OCI-LY1 (cell line): ENCODE data around the gene TECPR2.

ENCODE experiments used
- H2AFZ ChIP-seq: fragments of 200-600 bp; sonication (generic), shearing (Covaris generic); 2 replicates; pipeline ENCODE4 v1.6.0; 2014; ENCODE audit warnings: antibody characterized with exemption, mild to moderate bottlenecking, low read length
- H3F3A ChIP-seq: fragments of 200-600 bp; sonication (generic), shearing (Covaris generic); 2 replicates; pipeline ENCODE4 v1.6.0; 2014; ENCODE audit warnings: mild to moderate bottlenecking, antibody characterized with exemption, low read length, moderate library complexity; ENCODE audit not compliant: insufficient read depth
- H3K27ac ChIP-seq: fragments of 200-600 bp; sonication (generic); 2 replicates; pipeline ENCODE4 v1.5.1; 2014; ENCODE audit warnings: low read length, mixed run types, mild to moderate bottlenecking, low read depth; ENCODE audit not compliant: poor library complexity, severe bottlenecking
- H3K27me3 ChIP-seq: fragments of 200-600 bp; sonication (generic); 2 replicates; pipeline ENCODE4 v1.6.0; 2014; ENCODE audit warnings: antibody characterized with exemption, mild to moderate bottlenecking, low read length, moderate library complexity; ENCODE audit not compliant: insufficient read depth
- H3K36me3 ChIP-seq: fragments of 200-600 bp; sonication (generic); 2 replicates; pipeline ENCODE4 v1.6.1; 2014; ENCODE audit warnings: mild to moderate bottlenecking, antibody characterized with exemption, low read length, moderate library complexity, mixed read lengths; ENCODE audit not compliant: insufficient read depth
- H3K4me1 ChIP-seq: fragments of 200-600 bp; sonication (generic); 2 replicates; pipeline ENCODE4 v1.5.1; 2014; ENCODE audit warnings: mild to moderate bottlenecking, low read length, moderate library complexity; ENCODE audit not compliant: insufficient read depth, severe bottlenecking
- H3K4me2 ChIP-seq: fragments of 200-600 bp; sonication (generic), shearing (Covaris generic); 2 replicates; pipeline ENCODE4 v1.6.1; 2014; ENCODE audit warnings: low read length
- H3K4me3 ChIP-seq: fragments of 200-600 bp; sonication (generic); 2 replicates; pipeline ENCODE4 v1.5.1; 2014; ENCODE audit warnings: low read length, low read depth, mild to moderate bottlenecking, mixed read lengths; ENCODE audit not compliant: poor library complexity, severe bottlenecking
- H3K79me2 ChIP-seq: fragments of 200-600 bp; shearing (Covaris generic); 2 replicates; pipeline ENCODE4 v1.6.1; 2016; ENCODE audit warnings: mixed run types, low read length, mixed read lengths; ENCODE audit not compliant: insufficient read depth
- H3K9ac ChIP-seq: fragments of 200-600 bp; sonication (generic), shearing (Covaris generic); 2 replicates; pipeline ENCODE4 v1.6.1; 2014; ENCODE audit warnings: mild to moderate bottlenecking, low read length, mixed read lengths
- H3K9me2 ChIP-seq: fragments of 200-600 bp; sonication (generic), shearing (Covaris generic); 2 replicates; pipeline ENCODE4 v1.6.1; 2014; ENCODE audit warnings: low read depth, mild to moderate bottlenecking, low read length, mixed read lengths
- H3K9me3 ChIP-seq: fragments of 200-600 bp; shearing (Covaris generic); 2 replicates; pipeline ENCODE4 v1.6.1; 2014; ENCODE audit warnings: low read length, mixed read lengths
- H4K20me1 ChIP-seq: fragments of 200-600 bp; sonication (generic), shearing (Covaris generic); 2 replicates; pipeline ENCODE4 v1.6.0; 2016; ENCODE audit warnings: mild to moderate bottlenecking, low read length; ENCODE audit not compliant: insufficient read depth
- CTCF ChIP-seq: fragments of 200-600 bp; sonication (generic), shearing (Covaris generic); IDR thresholded peaks from 2 replicates; pipeline ENCODE4 v1.5.1; 2017; ENCODE audit warnings: mild to moderate bottlenecking, antibody characterized with exemption, low read length, moderate library complexity, mixed read lengths
- EZH2 ChIP-seq: fragments of 200-600 bp; sonication (generic), shearing (Covaris generic); IDR thresholded peaks from 2 replicates; pipeline ENCODE4 v1.8.0; 2017; ENCODE audit warnings: borderline replicate concordance, mixed run types, mild to moderate bottlenecking, antibody characterized with exemption, low read length, moderate library complexity, mixed read lengths

TECPR2 gene

DNA sequence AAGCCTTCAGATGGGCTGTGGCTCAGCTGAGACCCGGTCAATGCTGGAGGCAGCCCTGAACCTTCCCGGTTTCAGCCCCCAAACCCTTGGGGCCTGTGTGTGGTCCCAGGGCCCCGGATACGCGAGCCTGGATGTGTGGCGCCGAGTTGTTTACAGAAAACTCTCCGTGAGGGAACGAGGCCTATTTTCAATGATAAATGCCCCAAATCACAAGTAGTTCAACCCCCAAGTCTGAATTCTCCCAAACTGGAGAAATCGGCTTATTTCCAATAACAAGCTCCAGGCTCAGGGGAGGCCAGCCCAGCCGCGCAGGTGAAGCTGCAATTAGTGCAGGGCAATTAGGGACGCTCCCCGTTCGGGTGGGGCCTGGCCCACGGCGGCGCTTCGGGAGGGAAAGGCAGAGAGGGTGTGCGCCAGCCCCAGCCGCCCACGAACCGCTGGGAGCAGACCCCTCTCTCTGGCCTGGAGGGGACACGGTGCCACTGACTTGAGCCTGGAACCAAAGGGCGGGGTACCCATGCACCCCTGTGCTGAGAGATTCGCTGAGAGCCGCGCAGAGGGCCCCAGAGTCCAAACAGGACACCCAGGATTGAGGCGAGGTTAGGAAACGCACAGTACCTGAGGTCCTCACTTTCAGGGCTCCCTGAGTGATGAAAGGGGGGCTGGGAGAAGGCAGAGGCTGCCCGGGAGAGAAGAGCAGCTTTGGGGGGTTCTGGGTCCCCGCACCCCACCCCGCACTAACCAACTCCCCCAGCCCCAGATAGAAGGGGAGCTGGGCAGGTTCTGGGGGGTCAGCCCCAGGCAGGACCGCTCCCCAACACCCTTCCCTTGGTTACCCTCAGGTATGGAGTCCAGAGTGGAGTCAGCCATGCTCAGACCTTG, 161.1 kb downstream of the TECPR2 start:
- no peak for TF ChIP-seq EZH2
- TF ChIP-seq CTCF: no peak
- Histone ChIP-seq H3K36me3 (no peaks in the 10 kb centered on the region), H3K9me2 (no peaks in the 10 kb centered on the region), H3K9me3 (no peaks in the 10 kb centered on the region), H3K4me2 (peak overlapping the region; percentile 97), H3K4me3 (peak overlapping the region; percentile 65), H3K27me3 (no peaks in the 10 kb centered on the region), H4K20me1 (no peaks in the 10 kb centered on the region), H3F3A (no peaks in the 10 kb centered on the region), H3K9ac (peak overlapping the region; percentile 55), H3K4me1 (peaks cover 21% of the 10 kb centered on the region), H3K79me2 (no peaks in the 10 kb centered on the region), H2AFZ (no peak overlapping the region), H3K27ac (no peak overlapping the region)

DNA sequence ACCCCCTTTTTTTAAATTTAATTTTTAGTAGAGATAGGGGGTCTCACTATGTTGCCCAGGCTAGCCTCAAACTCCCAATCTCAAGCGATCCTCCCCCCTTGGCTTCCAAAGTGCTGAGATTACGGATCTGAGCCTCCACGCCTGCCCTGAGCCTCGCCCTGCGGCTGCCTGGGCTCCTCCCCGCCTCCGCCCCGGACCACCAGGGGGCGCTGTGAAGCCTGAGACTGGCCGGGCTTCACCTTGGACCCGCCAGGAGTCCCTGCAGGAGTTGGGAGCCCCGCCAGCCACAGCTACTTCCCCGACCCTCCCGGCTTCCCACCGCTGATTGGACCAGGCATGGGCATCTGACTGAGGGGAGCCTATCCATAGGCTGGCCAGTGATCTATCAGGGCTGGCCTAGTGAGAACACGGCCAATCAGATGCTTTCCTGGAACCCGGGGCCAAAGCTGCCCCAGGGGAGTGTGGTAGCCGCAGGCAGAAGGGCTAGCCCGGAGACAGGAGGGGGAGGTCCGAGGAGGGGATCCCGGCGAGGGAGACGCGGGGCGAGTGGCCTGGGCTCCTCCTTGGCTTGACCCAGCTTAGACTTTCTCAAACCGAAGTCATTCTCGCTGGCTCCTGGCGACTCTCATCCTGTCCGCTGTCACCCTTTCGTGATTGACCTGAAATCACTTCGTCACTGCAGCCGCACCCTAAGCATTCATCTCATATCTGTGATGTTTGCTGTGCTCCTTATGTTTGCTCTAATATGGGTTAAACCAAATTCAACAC, 161.9 kb downstream of the TECPR2 start:
- Histone ChIP-seq H3F3A (no peaks in the 10 kb centered on the region), H3K36me3 (no peaks in the 10 kb centered on the region), H3K4me3 (peak overlapping the region; percentile 65)

More for the DNA sequence above, 161.9 kb downstream of the TECPR2 start:
- Histone ChIP-seq H4K20me1 (no peaks in the 10 kb centered on the region), H3K9me3 (no peaks in the 10 kb centered on the region), H2AFZ (no peak overlapping the region), H3K4me1 (peaks cover 21% of the 10 kb centered on the region), H3K9ac (peak overlapping the region; percentile 75), H3K4me2 (peak overlapping the region; percentile 97), H3K27me3 (no peaks in the 10 kb centered on the region), H3K27ac (peak overlapping the region; percentile 90), H3K9me2 (no peaks in the 10 kb centered on the region), H3K79me2 (no peaks in the 10 kb centered on the region)
- TF ChIP-seq CTCF (peak; percentile 74), EZH2 (no peak)
